Panc1 (cell line): ENCODE results near the gene ZNF91. TPM values are rescaled to one million over a fixed set of nuclear protein-coding genes. Genes with fewer than 3 reads are reported as not detected.

Experiments used
- ATAC-seq: fragments of 200-7000 bp; cut with Tn5 transposase; 2 replicates; pipeline ENCODE4 v1.9.1; 2020; ENCODE audit warnings: mild to moderate bottlenecking, moderate library complexity
- BruUV-seq: library from RNA; stranded (reverse); fragments of 400-500 nt; replicated peaks from 2 replicates; lab custom pipeline; 2021; lab: Mats Ljungman, UMichigan
- CTCF ChIA-PET: fragments of 300-600 bp; sonication (Branson Sonifier 250); formaldehyde crosslinking; loops from one replicate; lab custom pipeline; 2022; ENCODE audit warnings: antibody characterized with exemption; lab: Charles Lee
- POLR2A ChIA-PET: fragments of 300-600 bp; sonication (Branson Sonifier 250); formaldehyde crosslinking; loops from one replicate; lab custom pipeline; 2022; ENCODE audit warnings: antibody characterized with exemption; lab: Charles Lee
- DNase-seq: peaks from one replicate; pipeline ENCODE4 v3.0.0-alpha.2; 2010; ENCODE audit warnings: low read depth, low spot score
- H3K27ac ChIP-seq: 2 replicates; pipeline ENCODE4 v1.5.1; 2011; ENCODE audit warnings: mild to moderate bottlenecking, low read length, inconsistent platforms
- H3K27me3 ChIP-seq: fragments of 200-500 bp; sonication (Bioruptor generic); 2 replicates; pipeline ENCODE4 v1.6.0; 2014; ENCODE audit warnings: low read length, inconsistent platforms; ENCODE audit not compliant: control insufficient read depth, insufficient read depth
- H3K36me3 ChIP-seq: fragments of 200-500 bp; sonication (Bioruptor generic); 2 replicates; pipeline ENCODE4 v1.5.1; 2014; ENCODE audit warnings: inconsistent platforms, mild to moderate bottlenecking, low read length, moderate library complexity; ENCODE audit not compliant: control insufficient read depth, insufficient read depth
- H3K4me1 ChIP-seq: 2 replicates; pipeline ENCODE4 v1.5.1; 2011; ENCODE audit warnings: inconsistent platforms, mild to moderate bottlenecking, low read length, moderate library complexity; ENCODE audit not compliant: control insufficient read depth, insufficient read depth
- H3K4me3 ChIP-seq, 2 experiments: 2 replicates each; pipeline ENCODE4 v1.5.1; 2011 to 2012; ENCODE audit warnings: low read depth in 2 of 2, low read length in 2 of 2, mild to moderate bottlenecking in 2 of 2, inconsistent platforms in 1 of 2, moderate library complexity in 1 of 2
- H3K9me3 ChIP-seq: fragments of 200-500 bp; sonication (Bioruptor generic); 2 replicates; pipeline ENCODE4 v1.5.1; 2014; ENCODE audit warnings: low read depth, mild to moderate bottlenecking, inconsistent platforms, low read length, moderate library complexity; ENCODE audit not compliant: control insufficient read depth, insufficient read depth
- CTCF ChIP-seq: fragments of 450-650 bp; IDR thresholded peaks from 2 replicates; pipeline ENCODE4 v1.5.1; 2017; ENCODE audit warnings: mild to moderate bottlenecking
- POLR2AphosphoS5 ChIP-seq: IDR thresholded peaks from 2 replicates; pipeline ENCODE4 v1.6.1; 2012; ENCODE audit warnings: mild to moderate bottlenecking, low read depth, low read length, moderate library complexity
- REST ChIP-seq, 2 experiments: IDR thresholded peaks; 2 replicates each; pipeline ENCODE4 v1.6.1; 2011 to 2012; ENCODE audit warnings: low read depth in 2 of 2, control low read depth in 1 of 2, low read length in 1 of 2, mild to moderate bottlenecking in 1 of 2, moderate library complexity in 1 of 2; ENCODE audit not compliant: insufficient read depth in 1 of 2
- SIN3A ChIP-seq: IDR thresholded peaks from 2 replicates; pipeline ENCODE4 v1.6.1; 2012; ENCODE audit warnings: low read depth, mild to moderate bottlenecking, low read length, moderate library complexity, borderline replicate concordance; ENCODE audit not compliant: insufficient read depth
- TCF7L2 ChIP-seq: IDR thresholded peaks from 2 replicates; pipeline ENCODE4 v1.6.1; 2011; ENCODE audit warnings: mild to moderate bottlenecking, low read depth, low read length, inconsistent platforms
- in situ Hi-C: cut with HindIII; loops from 2 replicates; pipeline ENCODE4 v1.10.0; 2016; ENCODE audit warnings: low sequenced_read_pairs, low pct_unique_long_range_greater_than_20kb
- intact Hi-C: fragments of 100-400 bp; cut with micrococcal nuclease; formaldehyde crosslinking; loops from one replicate; pipeline ENCODE4 v1.10.0; 2022; ENCODE audit not compliant: unreplicated experiment
- total RNA-seq: library from RNA; stranded (reverse); gene quantifications from one replicate; pipeline ENCODE4 v1.2.1, GENCODE V29; 2021; ENCODE audit not compliant: unreplicated experiment

The ZNF91 gene
- total RNA-seq, 1 experiment from 2014 or later: 20.6 TPM

- Histone ChIP-seq H3K4me3 (no peak overlapping the region), H3K4me1 (no peaks in the 10 kb centered on the region), H3K36me3 (no peaks in the 10 kb centered on the region), H3K27ac (no peak overlapping the region), H3K9me3 (no peaks in the 10 kb centered on the region), H3K27me3 (no peaks in the 10 kb centered on the region)
- ATAC-seq (no peak), DNase-seq (no peak)
- CTCF ChIA-PET: no interaction called here
- intact Hi-C loops: no loop called here
- in situ Hi-C loops: no loop called here
- BruUV-seq: no TSS peak
- POLR2A ChIA-PET: no interaction called here
- TF ChIP-seq TCF7L2 (no peak), SIN3A (no peak), CTCF (no peak), REST (IDR thresholded peaks at IDR 0.05; ENCODE audit: insufficient read depth in 1 of 2, low read depth in 2 of 2, low read length in 1 of 2) (no peak), POLR2AphosphoS5 (no peak)
Measured at GRCh38 chr19:23312515-23312914, 82.8 kb downstream of the ZNF91 start.

GRCh38 chr19:23311551-23311950 lies 83.7 kb downstream of the ZNF91 start:
- intact Hi-C loops: no loop called here
- ATAC-seq: no peak

More at GRCh38 chr19:23311551-23311950, 83.7 kb downstream of the ZNF91 start:
- BruUV-seq: no TSS peak
- Histone ChIP-seq H3K9me3 (no peaks in the 10 kb centered on the region), H3K27ac (no peak overlapping the region), H3K36me3 (no peaks in the 10 kb centered on the region), H3K4me3 (no peak overlapping the region), H3K27me3 (no peaks in the 10 kb centered on the region), H3K4me1 (no peaks in the 10 kb centered on the region)
- POLR2A ChIA-PET: no interaction called here
- TF ChIP-seq REST (IDR thresholded peaks at IDR 0.05; ENCODE audit: insufficient read depth in 1 of 2, low read depth in 2 of 2, low read length in 1 of 2) (no peak), TCF7L2 (no peak), POLR2AphosphoS5 (no peak), CTCF (no peak), SIN3A (no peak)
- CTCF ChIA-PET: no interaction called here
- DNase-seq: no peak
- in situ Hi-C loops: no loop called here
